Thyroid gland (tissue), 4 donors: Measurements from ENCODE around the gene ADAMTSL3.

Source experiments
- POLR2A ChIP-seq, 2 donors: fragments of 450-650 bp; IDR thresholded peaks; one replicate each; pipeline ENCODE4 v1.6.1; 2017; ENCODE audit warnings: antibody characterized with exemption in 2 of 2, mild to moderate bottlenecking in 2 of 2, moderate library complexity in 1 of 2
- TF ChIP-seq, protein P1 (sequence below), 6 experiments: fragments of 200-600 bp in 3 of 6; fragments of 450-650 bp in 3 of 6; sonication (generic) in 3 of 6; IDR thresholded peaks; one replicate each; pipeline ENCODE4 v1.5.1; 2016 to 2019; ENCODE audit warnings: antibody characterized with exemption in 6 of 6, mild to moderate bottlenecking in 2 of 6, inconsistent platforms in 1 of 6, moderate library complexity in 1 of 6

DNA sequence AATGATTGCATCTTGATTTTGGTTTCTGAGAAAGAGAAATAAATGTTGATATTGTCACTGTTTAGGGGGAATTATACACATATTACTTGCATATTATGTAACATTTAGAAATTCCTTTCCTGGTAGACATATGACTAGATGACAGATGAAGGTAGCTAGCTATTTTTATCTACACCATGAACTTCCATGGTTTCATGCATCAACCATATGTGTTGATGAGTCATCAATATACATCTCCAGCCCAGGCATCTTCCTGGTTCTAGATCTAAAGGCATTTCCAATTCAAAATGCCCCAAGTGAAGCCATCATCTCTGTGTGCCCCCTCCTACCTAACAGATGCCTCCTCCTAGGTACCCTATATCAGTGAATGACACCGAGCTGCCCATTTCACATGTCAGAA, 9.5 kb upstream of the ADAMTSL3 start:
- TF ChIP-seq, protein P1, sequence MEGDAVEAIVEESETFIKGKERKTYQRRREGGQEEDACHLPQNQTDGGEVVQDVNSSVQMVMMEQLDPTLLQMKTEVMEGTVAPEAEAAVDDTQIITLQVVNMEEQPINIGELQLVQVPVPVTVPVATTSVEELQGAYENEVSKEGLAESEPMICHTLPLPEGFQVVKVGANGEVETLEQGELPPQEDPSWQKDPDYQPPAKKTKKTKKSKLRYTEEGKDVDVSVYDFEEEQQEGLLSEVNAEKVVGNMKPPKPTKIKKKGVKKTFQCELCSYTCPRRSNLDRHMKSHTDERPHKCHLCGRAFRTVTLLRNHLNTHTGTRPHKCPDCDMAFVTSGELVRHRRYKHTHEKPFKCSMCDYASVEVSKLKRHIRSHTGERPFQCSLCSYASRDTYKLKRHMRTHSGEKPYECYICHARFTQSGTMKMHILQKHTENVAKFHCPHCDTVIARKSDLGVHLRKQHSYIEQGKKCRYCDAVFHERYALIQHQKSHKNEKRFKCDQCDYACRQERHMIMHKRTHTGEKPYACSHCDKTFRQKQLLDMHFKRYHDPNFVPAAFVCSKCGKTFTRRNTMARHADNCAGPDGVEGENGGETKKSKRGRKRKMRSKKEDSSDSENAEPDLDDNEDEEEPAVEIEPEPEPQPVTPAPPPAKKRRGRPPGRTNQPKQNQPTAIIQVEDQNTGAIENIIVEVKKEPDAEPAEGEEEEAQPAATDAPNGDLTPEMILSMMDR (IDR thresholded peaks at IDR 0.05): no peak
- TF ChIP-seq POLR2A (IDR thresholded peaks at IDR 0.05): no peak
